GM19035 (cell line): ENCODE results near the gene SHC2.

Experiments used
- ATAC-seq: cut with Tn5 transposase; IDR thresholded peaks from one replicate; pipeline ENCODE4 v1.9.1; 2021; ENCODE audit not compliant: unreplicated experiment

SHC2 gene

DNA sequence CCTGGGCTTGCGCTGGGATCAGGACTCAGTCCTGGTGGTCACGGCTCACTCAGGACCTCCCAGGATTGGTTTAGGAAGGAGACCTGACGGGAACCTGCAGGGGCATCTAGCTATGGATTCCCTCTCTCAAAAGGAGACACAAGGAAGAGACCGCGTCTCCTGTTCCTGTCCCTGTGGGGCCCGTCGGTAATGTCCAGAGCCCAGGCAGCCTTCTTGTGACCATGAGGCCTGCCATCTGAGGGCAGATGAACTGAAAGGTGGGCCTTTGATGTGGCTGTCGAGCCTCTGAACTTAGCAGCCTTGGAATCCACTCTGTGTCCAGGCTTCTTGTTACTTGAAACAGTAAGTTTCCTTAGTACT is 84.7 kb downstream of the SHC2 start:
- no peak for ATAC-seq

DNA sequence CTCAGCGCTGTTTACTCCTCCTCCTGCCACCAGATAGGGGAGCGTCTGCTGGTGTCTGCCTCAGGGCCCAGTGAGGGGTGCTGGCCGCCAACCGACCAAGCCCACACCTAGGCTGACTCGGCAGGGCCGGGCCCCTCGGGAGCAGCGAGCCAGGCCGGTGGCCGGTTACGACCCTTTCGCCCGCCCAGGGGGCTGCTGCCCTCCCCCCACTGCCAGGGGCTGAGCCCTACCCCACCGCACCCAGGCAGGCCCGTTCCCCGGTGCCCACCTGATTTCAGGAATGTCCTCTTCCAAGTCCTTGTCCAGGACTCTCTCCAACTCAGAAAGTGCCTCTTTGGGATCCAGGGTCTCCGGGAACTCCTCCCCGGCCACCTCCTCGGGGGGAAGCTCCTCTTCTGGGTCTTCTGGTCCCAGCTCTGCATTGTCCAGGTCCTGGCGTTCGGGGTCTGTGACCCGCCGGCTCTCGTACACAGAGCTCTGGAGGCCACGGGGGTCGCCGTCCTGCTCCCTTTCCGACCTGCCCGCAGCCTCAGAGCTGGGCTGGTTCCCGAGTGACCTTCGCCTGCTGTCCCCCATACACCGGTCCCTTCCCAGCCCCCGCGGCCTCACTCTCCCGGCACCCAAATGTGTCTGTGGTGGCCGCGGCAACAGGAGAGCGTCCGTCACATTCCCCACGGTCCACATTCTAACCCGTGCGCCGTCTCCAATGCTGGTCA is 85.3 kb downstream of the SHC2 start:
- no peak for ATAC-seq

DNA sequence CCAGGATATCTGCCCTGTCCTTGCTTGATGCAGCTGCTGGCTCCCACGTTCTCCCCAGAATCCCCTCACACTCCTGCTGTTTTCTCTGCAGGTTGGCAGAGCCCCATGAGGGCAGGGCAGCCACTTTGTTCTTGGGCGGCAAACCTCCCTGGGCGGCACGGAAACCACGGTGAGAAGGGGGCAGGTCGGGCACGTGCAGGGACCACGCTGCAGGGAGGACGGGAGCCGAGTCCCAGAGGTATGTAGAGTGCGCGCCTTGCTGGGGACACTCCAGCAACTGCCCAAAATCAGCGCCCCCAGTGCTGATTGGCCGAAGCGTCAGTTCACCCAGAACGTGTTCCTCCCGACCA is 86.0 kb downstream of the SHC2 start:
- ATAC-seq = no peak

DNA sequence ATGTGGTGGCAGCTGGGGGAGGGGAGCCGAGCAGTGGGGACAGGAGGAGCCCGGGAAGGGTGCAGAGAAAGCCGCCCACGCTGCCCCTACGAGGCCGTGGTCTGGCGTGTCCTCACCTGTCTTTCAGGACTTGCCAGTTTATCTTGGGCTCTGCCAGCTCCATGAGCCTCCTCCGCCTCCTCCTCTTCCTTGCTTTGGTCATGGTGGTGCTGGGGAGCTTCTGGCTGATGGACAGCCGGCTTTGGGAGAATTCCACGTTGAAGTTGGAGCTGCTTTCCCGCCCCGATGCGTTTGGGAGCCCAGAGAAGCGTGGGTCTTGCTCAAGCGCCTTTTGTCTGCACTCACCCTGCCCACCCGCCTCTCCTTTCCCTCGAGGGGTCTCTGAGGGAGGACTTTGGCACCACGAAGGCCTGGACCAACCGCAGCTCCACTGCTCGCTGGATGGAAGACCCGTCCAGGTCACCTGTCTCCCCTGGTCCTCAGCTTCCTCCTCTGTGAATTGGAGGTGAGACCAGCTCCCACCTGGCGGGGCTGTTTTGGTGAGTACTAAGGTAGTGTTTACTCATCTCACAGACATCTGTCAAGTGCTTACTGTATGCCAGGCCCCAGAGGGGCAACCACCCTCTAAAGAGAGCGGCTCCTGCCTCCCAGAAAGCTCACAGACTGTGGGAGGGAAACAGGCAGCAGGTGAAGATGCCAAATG is 86.5 kb downstream of the SHC2 start:
- no peak for ATAC-seq

DNA sequence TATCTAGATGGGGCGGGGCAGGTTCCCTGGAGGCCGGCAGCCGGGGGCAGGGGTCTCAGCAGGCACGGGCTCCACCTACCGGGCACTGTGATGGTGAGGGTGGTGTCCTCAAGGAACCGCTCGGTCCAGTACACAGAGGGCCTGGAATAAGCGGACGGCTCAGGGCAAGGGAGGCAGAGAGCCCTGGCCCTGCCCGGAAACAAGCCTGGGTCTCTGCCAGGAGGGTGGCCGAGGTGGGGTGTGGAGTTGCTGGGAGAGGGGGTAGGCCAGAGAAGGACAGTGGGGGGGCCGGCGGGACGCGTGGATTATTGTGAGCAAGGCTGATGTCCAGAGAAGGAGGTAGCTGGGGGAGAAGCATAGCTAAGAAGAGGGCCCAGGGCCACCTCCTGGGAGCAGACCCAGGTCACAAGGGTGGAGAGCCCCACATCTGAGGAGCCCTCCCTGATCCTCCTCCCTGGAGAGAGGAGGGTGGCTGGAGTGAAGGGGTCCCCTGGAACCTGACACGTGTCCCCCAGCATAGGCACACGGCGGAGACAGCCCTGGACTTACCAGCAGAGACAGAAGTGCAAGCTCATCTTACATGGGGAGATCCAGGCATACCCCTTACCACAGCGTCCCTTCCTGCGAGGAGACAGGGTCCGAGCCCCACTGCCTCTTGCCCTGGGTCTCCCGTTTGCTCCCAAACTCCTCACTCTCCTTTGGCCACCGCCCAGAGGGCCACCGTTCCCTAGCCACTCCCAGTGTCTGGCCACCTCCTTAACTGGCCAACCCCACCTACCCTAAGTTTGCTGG is 87.2 kb downstream of the SHC2 start:
- no peak for ATAC-seq

DNA sequence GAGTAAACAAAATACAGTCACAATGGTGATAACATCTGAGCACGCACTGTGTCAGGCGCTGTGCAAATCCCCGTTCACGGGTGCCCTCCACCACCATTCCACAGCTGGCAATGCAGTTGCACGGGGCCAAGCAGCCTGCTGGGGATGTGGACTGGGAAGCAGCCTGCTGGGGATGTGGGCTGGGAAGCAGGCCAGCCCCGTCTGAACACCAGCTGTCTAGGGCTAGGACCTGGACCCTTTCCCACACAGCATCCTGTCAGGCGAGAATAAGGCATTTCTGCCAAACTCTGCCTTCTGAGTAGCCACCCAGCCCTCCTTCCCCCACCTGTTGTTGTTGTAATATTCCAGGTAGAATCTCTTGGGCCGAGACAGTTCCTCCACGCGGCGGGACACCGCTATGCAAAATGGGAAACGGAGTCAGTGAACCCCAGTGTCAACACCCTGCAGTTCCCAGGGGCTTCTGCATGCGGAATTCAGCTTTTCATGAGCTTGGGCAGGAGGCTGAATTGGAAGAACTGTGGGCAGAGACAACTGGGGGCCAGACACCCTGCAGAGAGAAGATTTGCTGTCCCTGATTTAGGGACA is 88.4 kb downstream of the SHC2 start:
- no peak for ATAC-seq

DNA sequence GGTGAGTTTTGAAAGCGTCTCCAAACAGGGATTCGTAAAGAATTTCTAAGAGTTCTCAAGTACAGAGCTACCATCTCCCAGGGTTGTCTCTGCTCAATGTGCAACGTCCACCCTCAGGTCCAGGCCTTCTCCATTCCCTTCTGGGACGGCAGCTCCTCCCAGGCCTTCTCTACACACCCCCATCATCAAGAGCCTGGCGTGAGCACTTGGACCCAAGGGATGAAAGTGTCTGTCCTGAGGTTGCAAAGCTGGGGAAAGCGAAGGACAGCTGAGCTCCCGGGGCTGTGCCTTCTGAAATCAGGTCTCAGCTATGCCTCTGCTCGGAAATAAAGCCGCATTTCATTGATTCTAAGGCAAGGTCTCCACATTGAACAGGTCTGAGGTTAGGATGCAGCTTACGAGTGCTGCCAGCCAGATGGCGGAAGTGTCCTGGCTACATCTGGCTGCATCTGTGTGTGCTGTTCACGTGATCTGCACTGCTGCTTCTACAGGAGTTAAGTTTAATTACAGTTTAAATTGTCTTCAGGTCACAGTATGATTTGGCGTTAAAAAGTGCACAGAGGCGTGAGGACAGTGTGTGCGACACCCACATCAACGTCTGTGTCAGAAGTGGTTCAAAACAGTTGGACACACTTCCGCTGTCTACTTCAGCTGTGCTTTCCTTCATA is 89.2 kb downstream of the SHC2 start:
- no peak for ATAC-seq

DNA sequence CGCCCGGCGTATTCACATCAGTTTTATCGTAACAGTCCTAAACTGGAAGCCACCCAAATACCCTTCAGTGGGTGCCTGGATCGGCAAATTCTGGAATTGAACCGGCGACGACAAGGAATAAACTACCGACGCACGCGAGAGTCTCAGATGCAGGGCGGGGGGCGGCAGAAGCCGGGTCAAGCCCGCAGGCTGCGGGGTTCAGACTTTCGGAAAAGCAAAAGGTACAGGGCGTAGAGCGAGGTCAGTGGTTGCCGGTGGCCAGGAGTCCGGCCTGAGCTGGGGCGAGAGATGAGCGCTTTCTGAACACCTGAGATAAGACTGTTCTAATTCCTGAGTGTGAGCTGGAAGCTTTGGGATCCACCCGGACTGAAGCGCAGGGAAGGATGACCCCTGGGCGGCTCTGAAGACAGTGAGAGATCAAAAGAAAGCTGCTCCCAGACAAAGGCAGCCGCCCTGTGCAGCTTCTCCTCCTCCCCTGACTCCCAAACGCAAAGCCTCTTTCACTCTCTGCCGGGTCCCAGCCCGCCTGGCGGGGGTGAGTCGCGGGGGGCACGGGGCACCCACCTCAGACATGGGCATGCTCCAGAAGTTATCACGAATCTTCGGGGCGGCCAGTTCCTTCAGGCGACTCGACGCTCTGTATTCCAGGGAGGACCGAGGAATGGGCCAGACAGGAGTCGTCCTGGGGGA is 90.0 kb downstream of the SHC2 start:
- ATAC-seq = no peak

DNA sequence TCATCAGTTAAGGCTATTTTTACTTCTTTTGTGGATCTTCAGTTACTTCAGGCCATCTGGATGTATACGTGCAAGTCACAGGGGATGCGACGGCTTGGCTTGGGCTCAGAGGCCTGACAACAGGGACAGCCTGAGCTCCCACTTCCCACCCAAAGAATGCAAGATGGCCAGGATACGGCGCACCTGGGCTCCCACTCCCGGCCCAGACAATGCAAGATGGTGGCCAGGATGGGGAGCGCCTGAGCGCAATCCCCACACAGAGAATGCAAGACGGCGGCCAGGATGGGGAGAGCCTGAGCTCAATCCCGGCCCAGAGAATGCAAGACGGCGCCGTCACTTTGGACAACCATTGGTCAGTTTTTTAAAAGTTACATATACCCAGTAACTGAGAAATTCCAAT is 91.0 kb downstream of the SHC2 start:
- no peak for ATAC-seq

DNA sequence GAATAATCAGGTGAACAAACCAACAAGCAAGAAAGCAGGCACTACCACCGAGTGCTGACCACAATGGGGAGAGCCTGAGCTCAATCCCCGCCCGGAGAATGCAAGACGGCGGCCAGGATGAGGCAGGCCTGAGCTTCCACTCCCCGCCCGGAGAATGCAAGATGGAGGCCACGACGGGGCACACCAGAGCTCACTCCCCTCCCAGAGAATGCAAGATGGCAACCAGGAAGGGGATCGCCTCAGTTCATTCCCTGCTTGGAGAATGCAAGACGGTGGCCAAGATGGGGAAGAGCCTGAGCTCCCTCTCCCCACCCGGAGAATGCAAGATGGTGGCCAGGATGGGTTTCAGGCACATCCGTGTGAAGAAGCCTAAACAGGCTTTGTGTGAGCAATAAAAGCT is 91.6 kb downstream of the SHC2 start:
- ATAC-seq = no peak

DNA sequence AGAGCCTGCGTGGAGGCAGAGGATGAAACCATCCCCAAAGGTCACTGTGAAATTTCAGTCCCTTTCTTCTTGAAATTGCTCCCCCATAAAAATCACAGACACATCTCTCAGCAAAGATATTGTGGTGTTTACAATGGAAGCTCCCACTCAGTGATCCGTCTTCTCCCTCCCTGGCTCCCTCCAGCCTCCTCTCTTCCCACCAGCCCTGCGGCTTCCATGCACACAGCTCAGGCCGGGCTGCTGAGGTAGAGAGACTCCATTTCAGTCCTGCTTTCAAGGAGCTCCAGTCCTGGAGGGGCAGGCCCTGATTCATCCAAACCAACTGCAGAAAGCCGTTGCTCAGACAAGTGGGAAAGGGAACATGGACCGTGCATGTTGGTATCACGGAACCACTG is 92.2 kb downstream of the SHC2 start:
- no peak for ATAC-seq

DNA sequence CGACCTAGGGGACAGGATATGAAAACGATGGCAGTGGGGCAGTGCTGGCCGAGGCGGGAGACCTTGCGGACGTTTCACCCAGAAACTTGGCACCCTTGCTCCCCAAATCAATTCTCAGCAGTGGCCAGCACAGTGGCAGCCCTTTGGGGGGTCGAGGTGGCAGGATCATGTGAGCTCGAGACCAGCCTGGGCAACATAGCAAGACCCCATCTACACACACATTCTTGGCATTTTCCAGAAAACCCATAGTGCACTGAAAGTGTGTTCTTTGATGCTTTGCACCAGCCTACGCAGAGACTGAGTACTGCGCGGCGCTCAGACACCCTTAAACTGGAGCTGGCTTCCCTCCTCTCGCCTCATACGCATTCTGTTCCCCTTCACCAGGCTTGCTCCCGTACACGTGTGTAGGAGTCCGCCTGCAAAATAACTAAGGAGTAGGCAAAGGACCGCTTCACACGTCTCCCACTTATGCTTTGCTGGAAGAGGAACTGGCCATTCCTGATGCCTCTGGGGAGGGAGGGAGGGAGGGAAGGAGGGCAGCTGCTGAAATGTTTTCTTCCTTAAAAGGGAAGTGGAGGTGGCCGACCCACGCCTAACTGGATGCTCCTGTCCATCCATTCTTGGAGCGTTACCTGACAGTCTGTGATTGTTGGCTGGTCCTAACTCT is 92.7 kb downstream of the SHC2 start:
- no peak for ATAC-seq

DNA sequence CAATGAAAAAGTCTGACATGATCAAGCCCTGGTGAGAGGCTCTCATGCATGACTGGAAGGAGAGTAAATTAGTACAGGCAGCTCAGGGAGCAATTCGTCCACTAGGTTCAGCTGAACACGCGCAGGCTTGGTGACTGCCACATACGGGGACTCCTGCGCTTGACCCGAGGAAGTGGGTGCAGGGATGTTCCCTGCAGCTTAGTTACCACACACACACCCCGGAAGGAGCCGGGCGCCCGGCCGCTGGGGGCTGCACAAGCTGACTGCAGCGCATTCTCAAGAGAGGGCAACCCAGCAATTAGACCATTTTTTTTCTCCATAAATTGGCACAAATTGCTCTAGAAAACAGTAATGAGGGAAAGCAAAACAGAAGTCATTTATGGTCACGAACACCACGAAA is 93.3 kb downstream of the SHC2 start:
- no peak for ATAC-seq

DNA sequence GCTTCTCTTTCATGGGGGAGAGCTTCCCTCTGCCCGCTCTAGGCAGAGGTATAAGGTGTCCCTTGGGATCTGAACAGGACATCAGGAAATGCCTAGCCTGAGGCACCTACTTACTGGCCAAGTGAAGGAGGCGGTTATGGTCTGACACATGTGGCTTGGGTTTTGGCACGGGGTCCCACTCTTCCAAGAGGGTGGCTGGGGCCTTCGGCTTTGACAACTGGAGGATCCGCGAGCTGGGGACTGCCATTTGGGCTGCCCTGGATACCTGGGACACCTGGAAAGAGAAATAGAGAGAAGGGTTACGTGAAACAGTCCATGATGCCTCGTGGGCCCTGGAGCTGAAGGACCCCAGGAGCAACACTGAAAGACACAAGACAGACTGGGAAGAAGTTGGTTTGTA is 93.9 kb downstream of the SHC2 start:
- ATAC-seq = no peak
